Progenitor cell of endocrine pancreas (in vitro differentiated cells): ENCODE measurements around the gene CEP128. TPM values are rescaled to one million over a fixed set of nuclear protein-coding genes. Genes with fewer than 3 reads are reported as not detected.

Experiments used
- DNase-seq: peaks from one replicate; pipeline ENCODE4 v3.0.0; 2021; ENCODE audit warnings: low spot score; ENCODE audit not compliant: unreplicated experiment
- H3K27ac Mint-ChIP-seq: 2 replicates; pipeline ENCODE4 v1.8.0; 2021; ENCODE audit warnings: mild to moderate bottlenecking, moderate library complexity, mixed read lengths
- H3K27me3 Mint-ChIP-seq: 2 replicates; pipeline ENCODE4 v1.8.0; 2021; ENCODE audit warnings: mixed read lengths
- H3K36me3 Mint-ChIP-seq: 2 replicates; pipeline ENCODE4 v1.8.0; 2022; ENCODE audit warnings: mixed read lengths; ENCODE audit not compliant: insufficient read depth
- H3K4me1 Mint-ChIP-seq: 2 replicates; pipeline ENCODE4 v1.8.0; 2021; ENCODE audit warnings: low read depth, mixed read lengths
- H3K4me3 Mint-ChIP-seq: 2 replicates; pipeline ENCODE4 v1.8.0; 2021; ENCODE audit warnings: low read depth, mild to moderate bottlenecking, moderate library complexity, mixed read lengths
- H3K9me3 Mint-ChIP-seq: 2 replicates; pipeline ENCODE4 v1.8.0; 2021; ENCODE audit warnings: low read depth, mixed read lengths
- CTCF ChIP-seq: fragments of 200-600 bp; sonication (generic); IDR thresholded peaks from one replicate; pipeline ENCODE4 v1.5.0; 2021; ENCODE audit warnings: antibody characterized with exemption, mild to moderate bottlenecking; ENCODE audit not compliant: unreplicated experiment
- total RNA-seq: library from RNA; stranded (reverse); gene quantifications from 2 replicates; pipeline ENCODE4 v1.2.1, GENCODE V29; 2021

Gene CEP128
- total RNA-seq, 1 donor from 2014 or later, result 15.9 TPM

GRCh38 chr14:80944861-80945617 is 3.5 kb upstream of the CEP128 start:
- Mint-ChIP-seq H3K4me3 (no peak overlapping the region), H3K4me1 (peaks cover 8% of the 10 kb centered on the region), H3K27me3 (peaks cover 16% of the 10 kb centered on the region), H3K36me3 (no peaks in the 10 kb centered on the region), H3K9me3 (no peaks in the 10 kb centered on the region), H3K27ac (no peak overlapping the region)
- no peak for DNase-seq
- no peak for TF ChIP-seq CTCF

- Mint-ChIP-seq H3K4me1 (peaks cover 8% of the 10 kb centered on the region), H3K27ac (peak overlapping the region; percentile 65), H3K36me3 (no peaks in the 10 kb centered on the region), H3K9me3 (no peaks in the 10 kb centered on the region), H3K27me3 (no peaks in the 10 kb centered on the region), H3K4me3 (peak overlapping the region; percentile 89)
- TF ChIP-seq CTCF, result no peak
- no peak for DNase-seq
These were observed 658 bp upstream of the CEP128 start for GRCh38 chr14:80942191-80942600.

- Mint-ChIP-seq H3K27me3 (no peaks in the 10 kb centered on the region), H3K9me3 (no peaks in the 10 kb centered on the region), H3K4me3 (no peak overlapping the region), H3K36me3 (no peaks in the 10 kb centered on the region), H3K27ac (no peak overlapping the region), H3K4me1 (peaks cover 10% of the 10 kb centered on the region)
- no peak for DNase-seq
- TF ChIP-seq CTCF, result no peak
These were observed 1.4 kb downstream of the CEP128 start for GRCh38 chr14:80940146-80940545.

- DNase-seq, result no peak
- Mint-ChIP-seq H3K27ac (no peak overlapping the region), H3K27me3 (no peaks in the 10 kb centered on the region), H3K4me3 (no peak overlapping the region), H3K36me3 (no peaks in the 10 kb centered on the region), H3K9me3 (no peaks in the 10 kb centered on the region), H3K4me1 (peaks cover 3% of the 10 kb centered on the region)
- no peak for TF ChIP-seq CTCF
These were observed 7.9 kb downstream of the CEP128 start for GRCh38 chr14:80933686-80934085.

GRCh38 chr14:80933282-80933681 is 8.3 kb downstream of the CEP128 start:
- H3K27me3 Mint-ChIP-seq, result no peaks in the 10 kb centered on the region

More at GRCh38 chr14:80933282-80933681, 8.3 kb downstream of the CEP128 start:
- Mint-ChIP-seq H3K36me3 (no peaks in the 10 kb centered on the region), H3K4me3 (no peak overlapping the region), H3K9me3 (no peaks in the 10 kb centered on the region), H3K4me1 (peaks cover 3% of the 10 kb centered on the region), H3K27ac (no peak overlapping the region)
- TF ChIP-seq CTCF, result no peak
- no peak for DNase-seq
